HL-60 (cell line): ENCODE results near the gene ZDHHC19.

Source experiments
- GABPA ChIP-seq: IDR thresholded peaks from 2 replicates; pipeline ENCODE4 v1.6.1; 2012; ENCODE audit warnings: low read depth
- POLR2AphosphoS5 ChIP-seq: IDR thresholded peaks from 2 replicates; pipeline ENCODE4 v1.6.1; 2012; ENCODE audit warnings: low read depth
- SPI1 ChIP-seq: IDR thresholded peaks from 2 replicates; pipeline ENCODE4 v1.6.1; 2012; ENCODE audit warnings: low read depth, mild to moderate bottlenecking, borderline replicate concordance
- TF ChIP-seq, protein P1 (sequence below): IDR thresholded peaks from one replicate; pipeline ENCODE4 v1.5.1; 2011; ENCODE audit warnings: low read length, control low read depth, inconsistent platforms; ENCODE audit not compliant: insufficient read depth
- TF ChIP-seq, protein P2 (sequence below): IDR thresholded peaks from 2 replicates; pipeline ENCODE4 v1.6.1; 2012; ENCODE audit warnings: low read depth; ENCODE audit not compliant: insufficient replicate concordance

DNA sequence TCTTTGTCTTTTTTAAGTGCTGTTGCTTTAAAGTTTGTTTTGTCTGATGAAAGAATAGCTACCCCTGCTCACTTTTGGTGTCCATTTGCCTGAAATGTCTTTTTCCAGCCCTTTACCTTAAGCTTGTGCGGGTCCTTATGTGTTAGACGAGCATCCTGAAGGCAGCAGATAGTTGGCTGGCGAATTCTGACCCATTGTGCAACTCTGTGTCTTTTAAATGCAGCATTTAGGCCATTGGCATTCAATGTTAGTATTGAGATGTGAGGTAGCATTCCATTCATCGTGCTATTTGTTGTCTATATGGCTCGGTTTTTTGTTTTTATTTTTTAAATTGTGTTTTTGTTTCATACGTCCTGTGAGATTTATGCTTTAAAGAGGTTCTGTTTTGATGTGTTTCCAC, 55.0 kb downstream of the ZDHHC19 start:
- TF ChIP-seq, protein P1, sequence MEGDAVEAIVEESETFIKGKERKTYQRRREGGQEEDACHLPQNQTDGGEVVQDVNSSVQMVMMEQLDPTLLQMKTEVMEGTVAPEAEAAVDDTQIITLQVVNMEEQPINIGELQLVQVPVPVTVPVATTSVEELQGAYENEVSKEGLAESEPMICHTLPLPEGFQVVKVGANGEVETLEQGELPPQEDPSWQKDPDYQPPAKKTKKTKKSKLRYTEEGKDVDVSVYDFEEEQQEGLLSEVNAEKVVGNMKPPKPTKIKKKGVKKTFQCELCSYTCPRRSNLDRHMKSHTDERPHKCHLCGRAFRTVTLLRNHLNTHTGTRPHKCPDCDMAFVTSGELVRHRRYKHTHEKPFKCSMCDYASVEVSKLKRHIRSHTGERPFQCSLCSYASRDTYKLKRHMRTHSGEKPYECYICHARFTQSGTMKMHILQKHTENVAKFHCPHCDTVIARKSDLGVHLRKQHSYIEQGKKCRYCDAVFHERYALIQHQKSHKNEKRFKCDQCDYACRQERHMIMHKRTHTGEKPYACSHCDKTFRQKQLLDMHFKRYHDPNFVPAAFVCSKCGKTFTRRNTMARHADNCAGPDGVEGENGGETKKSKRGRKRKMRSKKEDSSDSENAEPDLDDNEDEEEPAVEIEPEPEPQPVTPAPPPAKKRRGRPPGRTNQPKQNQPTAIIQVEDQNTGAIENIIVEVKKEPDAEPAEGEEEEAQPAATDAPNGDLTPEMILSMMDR = no peak
- TF ChIP-seq POLR2AphosphoS5 (no peak), GABPA (no peak), SPI1 (no peak)
- TF ChIP-seq, protein P2, sequence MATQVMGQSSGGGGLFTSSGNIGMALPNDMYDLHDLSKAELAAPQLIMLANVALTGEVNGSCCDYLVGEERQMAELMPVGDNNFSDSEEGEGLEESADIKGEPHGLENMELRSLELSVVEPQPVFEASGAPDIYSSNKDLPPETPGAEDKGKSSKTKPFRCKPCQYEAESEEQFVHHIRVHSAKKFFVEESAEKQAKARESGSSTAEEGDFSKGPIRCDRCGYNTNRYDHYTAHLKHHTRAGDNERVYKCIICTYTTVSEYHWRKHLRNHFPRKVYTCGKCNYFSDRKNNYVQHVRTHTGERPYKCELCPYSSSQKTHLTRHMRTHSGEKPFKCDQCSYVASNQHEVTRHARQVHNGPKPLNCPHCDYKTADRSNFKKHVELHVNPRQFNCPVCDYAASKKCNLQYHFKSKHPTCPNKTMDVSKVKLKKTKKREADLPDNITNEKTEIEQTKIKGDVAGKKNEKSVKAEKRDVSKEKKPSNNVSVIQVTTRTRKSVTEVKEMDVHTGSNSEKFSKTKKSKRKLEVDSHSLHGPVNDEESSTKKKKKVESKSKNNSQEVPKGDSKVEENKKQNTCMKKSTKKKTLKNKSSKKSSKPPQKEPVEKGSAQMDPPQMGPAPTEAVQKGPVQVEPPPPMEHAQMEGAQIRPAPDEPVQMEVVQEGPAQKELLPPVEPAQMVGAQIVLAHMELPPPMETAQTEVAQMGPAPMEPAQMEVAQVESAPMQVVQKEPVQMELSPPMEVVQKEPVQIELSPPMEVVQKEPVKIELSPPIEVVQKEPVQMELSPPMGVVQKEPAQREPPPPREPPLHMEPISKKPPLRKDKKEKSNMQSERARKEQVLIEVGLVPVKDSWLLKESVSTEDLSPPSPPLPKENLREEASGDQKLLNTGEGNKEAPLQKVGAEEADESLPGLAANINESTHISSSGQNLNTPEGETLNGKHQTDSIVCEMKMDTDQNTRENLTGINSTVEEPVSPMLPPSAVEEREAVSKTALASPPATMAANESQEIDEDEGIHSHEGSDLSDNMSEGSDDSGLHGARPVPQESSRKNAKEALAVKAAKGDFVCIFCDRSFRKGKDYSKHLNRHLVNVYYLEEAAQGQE = no peak
